Stimulated activated CD8-positive, alpha-beta memory T cell treated with anti-CD3 and anti-CD28 coated beads, Interleukin-4, amount 100 ng/mL, for 48 hours (primary cell): ENCODE results near the gene NDUFA12.

ENCODE experiments used
- DNase-seq: peaks from one replicate; pipeline ENCODE4 v3.0.0-alpha.2; 2020

The NDUFA12 gene

GRCh38 chr12:94979941-94980340 is 23.6 kb downstream of the NDUFA12 start:
- no peak for DNase-seq

DNA sequence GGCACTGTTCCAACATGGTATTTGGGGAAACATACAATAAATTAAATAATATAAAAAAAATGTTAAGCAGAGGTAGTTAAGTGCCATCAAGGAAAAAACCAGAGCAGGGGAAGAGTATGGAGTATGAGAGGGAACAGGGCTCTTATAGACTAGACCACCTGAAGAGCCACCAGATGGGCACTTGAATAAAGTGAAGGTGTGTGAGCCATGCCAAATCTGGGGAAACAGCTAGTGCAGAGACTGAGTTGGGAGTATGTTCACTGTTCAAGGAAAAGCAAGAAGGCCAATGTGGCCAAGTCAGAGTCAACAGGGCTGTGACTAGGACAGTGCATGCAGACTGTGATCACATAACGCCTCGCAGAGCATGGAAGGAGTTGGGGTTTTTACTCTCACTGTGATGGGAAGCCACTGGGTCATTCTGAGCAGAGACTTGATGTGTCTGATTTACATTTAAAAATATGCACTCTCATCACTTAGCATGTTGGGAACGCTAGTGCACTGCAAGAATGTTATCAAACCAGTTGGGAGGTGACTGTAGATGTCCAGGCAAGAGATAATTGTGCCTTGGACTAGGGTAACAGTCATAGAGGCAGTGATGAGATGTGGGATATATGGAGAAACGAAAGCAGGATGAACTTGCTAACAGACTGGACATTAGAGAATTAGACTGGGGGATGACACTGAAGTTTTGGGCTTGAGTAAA is 25.6 kb downstream of the NDUFA12 start:
- DNase-seq, result no peak

GRCh38 chr12:94973221-94973620 is 30.3 kb downstream of the NDUFA12 start:
- DNase-seq, result no peak

- no peak for DNase-seq
Observed at GRCh38 chr12:94972795-94973194, 30.7 kb downstream of the NDUFA12 start.

DNA sequence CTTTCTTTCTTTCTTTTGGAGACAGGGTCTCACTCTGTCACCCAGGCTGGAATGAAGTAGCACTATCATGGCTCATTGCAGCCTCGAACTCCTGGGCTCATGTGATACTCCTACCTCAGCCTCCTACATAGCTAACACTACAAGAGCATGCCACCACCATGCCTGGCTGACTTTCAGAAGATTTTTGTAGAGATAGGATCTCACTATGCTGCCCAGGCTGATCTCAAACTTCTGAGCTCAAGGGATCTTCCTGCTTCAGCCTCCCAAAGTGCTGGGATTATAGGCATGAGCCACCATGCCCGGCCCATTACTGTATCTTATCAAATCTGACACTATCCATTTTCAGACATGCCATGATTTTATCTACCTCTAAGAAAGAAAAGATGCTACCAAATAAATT is 31.6 kb downstream of the NDUFA12 start:
- DNase-seq, result no peak

DNA sequence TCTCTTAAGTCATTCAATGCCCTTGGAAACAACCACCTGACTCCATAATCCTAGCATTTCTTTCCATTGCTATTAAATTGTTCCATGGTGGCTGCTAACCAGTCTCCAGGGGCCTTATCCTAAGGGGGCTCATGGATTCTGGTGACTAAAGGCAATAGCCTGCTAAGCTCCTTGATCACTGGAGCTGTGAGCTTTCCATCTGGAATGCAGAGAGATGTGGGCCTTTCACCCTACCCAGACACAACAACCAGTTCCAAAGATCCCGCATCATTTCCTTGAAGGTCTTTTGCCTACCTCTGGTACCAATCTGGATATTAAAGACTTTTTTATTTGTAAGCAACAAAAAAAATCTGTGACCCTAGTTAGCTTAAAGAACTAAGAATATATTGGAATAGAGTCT is 32.9 kb downstream of the NDUFA12 start:
- DNase-seq, result no peak

GRCh38 chr12:94969424-94969823 is 34.1 kb downstream of the NDUFA12 start:
- DNase-seq, result no peak

DNA sequence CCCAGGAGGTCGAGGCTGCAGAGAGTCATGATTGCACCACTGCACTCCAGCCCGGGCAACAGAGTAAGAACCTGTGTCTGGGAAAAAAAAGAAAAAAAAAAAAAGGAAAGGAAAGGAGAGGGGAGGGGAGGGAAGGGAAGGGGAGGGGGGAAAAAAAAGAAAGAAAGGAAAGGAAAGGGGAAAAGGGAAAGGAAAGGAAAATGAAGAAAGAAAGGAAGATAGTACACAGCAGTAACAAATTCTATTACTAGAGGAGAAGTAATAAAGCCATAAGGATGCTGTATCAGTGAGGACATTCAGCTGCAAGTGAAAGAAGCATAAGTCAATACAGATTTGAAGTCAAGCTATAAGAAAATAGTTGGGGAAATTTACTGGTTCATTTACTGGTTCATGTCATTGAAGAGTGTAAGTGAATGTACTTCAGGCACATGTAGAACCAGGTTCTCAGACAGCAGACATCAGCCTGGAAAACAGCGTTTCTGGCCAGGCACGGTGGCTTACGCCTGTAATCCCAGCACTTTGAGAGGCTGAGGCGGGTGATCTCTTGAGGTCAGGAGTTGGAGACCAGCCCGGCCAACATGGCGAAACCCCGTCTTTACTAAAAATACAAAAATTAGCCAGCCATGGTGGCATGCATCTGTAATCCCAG is 37.4 kb downstream of the NDUFA12 start:
- no peak for DNase-seq

- no peak for DNase-seq
Observed at GRCh38 chr12:94963649-94964048, 39.8 kb downstream of the NDUFA12 start.

- no peak for DNase-seq
Observed at GRCh38 chr12:94962670-94963069, 40.8 kb downstream of the NDUFA12 start.

DNA sequence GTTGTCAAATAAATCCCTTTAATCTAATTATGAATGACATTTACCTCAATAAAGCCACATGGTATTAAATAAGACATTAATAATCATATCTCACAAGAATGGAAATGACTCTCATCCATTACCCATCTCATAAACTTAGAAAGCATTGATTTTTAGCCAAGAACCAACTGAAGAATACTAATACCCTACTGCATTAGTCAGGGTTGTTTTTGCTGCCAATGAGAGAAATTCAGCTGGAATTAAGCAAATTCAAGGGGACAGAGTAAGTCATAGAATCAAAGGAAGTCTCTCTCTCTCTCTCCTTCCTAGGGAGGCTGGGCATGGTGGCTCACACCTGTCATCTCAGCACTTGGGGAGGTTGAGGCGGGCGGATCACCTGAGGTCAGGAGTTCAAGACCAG is 41.6 kb downstream of the NDUFA12 start:
- no peak for DNase-seq

DNA sequence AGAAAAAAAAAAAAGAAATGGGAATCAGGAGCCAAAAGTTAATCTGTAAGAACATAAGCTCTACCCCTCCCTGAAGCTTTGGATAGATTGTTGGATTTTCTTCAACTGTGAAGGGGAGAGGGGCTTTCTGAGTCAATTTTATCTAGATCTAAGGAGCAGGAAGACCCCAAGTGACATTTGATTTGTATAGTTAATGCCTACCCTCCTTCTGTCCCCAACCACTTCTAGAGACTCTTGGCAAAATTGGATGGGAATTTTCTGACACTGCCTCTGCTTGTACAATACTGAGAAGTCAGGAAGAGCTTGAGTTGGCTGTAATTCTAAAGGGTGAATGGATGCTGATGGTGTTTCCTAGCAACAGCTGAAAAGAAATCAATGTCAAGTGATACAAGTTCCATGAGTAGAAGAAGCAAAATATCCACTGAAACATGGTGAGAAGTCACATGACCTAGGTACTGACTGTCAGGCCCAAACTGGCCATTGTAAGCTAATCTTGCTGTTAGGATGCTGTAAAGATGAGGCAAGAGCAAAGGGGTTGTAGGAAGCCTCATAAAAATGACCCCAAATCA is 42.2 kb downstream of the NDUFA12 start:
- DNase-seq, result no peak

- DNase-seq, result no peak
Observed at GRCh38 chr12:94957006-94957405, 46.5 kb downstream of the NDUFA12 start.

DNA sequence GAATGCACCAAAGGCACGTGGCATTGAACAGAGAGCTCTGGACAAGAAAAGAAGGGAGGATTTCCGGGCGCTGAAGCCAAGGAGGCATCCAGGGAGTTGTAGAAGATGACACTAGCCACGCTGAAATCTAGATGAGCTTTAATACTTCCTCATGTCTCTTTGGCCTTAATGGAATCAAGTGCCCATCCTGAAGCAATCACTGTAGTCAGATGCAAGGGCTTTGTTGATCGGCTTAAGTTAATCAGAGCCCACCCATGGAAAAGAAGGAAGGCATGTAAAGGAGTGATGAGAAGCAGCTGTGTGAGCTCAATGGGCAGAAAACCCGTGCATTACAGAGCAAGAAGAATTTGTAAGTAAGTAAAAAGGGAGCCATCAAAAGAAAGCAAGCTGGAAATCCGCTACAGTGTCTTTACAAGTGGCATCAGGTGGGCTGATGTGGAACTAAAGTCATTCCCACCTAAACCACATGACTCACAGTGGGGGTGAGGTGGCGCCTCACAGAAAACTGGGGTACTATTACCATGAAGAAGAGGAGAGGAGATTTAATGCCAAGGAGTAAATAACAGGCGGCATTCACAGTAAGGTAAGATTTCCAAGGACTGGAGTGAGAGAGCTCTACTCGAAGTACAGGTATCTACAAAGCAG is 48.4 kb downstream of the NDUFA12 start:
- no peak for DNase-seq

DNA sequence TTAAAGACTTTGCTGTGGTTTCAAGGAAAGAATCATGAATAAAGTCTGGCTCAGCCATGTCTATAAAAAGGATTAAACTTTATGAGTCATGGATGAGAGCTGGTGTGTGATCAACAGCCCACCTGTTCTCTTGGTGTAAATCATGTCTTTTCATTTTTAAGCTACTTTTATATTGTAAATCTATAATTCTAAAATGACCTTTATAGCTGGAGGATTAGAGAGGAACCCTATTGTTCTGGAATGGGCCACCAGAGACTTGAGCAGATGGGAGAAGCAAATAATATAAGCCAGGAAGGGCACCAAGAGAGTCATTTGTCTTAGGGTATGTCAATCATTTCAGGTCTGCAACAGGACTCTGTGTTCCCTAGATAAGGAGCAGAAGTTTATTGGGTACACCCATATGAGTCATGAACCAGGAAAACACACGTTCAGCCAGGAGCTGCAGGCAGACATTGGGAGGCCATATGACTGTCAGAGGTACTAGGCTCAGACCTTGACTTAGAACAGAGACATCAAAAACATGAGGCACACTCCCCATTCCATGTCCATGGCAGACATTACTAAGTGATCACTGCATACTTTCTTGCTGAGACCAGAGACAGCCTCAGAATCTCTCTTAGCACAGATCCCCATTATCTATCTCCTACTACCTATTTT is 49.3 kb downstream of the NDUFA12 start:
- no peak for DNase-seq

- DNase-seq, result no peak
Observed at GRCh38 chr12:94952325-94952724, 51.2 kb downstream of the NDUFA12 start.

DNA sequence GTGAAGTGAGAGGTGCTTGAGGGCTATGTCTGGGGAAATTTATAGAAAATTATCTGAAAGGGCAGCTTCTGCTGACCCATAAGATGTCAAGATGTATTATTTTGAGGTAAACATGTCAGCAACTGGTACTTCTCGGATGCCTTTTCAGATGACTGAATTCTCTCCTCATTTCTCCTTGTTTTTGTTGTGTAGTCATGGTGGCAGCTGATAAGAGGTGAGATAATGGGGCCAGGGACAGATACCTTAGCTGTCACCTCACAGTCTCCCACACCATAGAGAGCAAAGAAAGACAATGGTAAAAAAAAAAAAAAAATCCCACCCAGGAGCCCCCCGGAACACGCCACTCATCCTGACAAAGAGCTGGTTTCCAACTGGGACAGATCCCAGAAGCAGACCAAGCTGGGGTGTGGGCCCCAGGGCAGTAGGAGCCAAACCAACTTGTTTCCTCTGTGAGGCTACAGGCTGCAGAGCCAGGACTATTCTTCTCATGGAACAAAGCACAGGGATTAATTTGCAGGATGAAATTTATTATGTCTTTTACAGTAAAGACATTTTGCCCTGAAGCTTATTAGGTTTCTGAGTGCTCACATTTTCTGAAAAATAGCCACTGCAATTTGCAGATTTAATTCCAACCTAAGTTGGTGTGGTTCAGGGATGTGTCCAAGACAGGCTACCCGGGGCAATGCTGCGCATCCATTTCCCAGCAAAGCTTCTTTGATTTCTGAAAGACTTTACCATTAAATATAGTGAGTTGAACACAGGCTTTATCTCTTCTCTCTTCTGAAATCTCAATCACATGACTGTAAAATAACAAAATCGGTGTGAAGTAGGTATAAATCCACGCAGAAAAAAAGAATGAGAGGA is 52.2 kb downstream of the NDUFA12 start:
- DNase-seq, result no peak

DNA sequence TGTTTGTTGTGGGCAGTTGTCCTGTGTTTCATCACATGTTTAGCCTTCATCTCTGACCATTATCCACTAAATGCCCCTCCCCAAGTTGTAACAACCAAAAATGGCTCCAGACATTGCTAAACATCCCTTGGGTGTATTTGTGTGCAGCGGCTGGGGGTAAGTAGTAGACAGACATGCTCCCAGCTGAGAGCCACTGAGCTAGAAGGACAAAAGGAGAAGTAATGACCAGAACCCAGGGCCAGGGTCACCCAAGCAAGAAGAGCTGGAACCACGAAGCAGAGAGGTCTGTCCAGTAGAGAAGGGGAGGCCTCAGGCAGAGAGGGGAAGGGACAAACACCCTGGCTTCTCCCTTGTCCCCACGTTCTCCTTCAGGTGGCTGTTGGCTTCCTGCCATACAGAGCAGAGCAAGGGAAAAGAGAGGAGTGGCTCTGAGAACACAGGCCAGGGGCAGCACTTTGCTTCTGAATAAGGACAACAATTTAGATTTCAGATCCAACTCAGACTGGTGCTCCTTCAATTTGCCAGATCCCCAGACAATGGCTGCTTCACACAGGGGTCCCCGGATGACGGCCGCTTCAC is 55.2 kb downstream of the NDUFA12 start:
- no peak for DNase-seq

DNA sequence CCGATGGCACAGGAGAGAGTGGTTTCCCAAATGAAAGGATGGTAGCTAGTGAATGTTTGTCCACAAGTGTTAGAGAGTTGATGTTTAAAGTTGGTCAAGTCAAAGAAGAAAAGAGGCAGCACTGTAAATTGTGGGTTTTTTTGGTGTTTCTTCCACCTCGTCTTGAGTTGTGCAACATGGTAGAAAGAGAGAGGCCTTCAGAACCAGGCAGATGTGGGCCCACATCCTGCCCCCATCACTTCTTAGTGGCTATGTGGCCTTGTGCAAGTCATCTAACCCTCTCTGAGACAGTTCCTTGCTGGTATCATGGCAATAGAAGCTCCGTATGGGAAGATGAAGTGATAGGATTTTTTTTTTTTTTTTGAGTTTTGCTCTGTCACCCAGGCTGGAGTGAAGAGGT is 60.8 kb downstream of the NDUFA12 start:
- no peak for DNase-seq

DNA sequence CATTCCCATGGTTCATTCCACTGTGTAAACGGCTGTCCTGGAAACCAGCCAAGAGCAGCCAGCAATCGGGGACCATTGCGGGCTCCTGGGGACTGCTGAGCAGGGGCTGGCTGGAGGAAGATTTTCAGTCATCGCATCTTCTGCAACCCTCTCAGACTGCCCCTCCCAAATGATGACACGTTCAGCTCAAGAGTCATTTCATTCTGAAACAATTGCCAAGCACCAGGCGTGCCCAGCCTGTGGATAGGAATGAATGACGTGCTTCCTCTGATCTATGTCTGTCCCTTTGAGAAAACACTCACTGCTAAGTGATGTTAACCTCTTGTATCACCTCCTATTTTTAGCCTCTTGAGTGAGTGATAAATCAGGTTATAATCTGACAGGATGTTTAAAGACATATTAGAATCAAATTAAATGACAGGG is 62.0 kb downstream of the NDUFA12 start:
- DNase-seq, result peak; percentile 72

GRCh38 chr12:94940771-94941170 is 62.7 kb downstream of the NDUFA12 start:
- DNase-seq, result no peak

- DNase-seq, result no peak
Observed at GRCh38 chr12:94938583-94938982, 64.9 kb downstream of the NDUFA12 start.
